Peyer's patch (tissue), 4 donors: ENCODE measurements around the gene ST6GAL1. TPM values are rescaled to one million over a fixed set of nuclear protein-coding genes. Genes with fewer than 3 reads are reported as not detected.
"Not testable (repeated sequence)": the region's sequence is repeated elsewhere in the genome, so short reads cannot be mapped to it uniquely, and the experiment has no call there.

Experiments
- DNase-seq, 3 donors: peaks; one replicate each; pipeline ENCODE4 v3.0.0-alpha.2; 2017 to 2019
- H3K27ac ChIP-seq, 4 donors: fragments of 200-600 bp; sonication (generic); one replicate each; pipeline ENCODE4 v1.5.1; 2016 to 2019
- H3K27me3 ChIP-seq, 2 donors: fragments of 200-600 bp; sonication (generic); one replicate each; pipeline ENCODE4 v1.5.1; 2019
- H3K36me3 ChIP-seq, 3 donors: fragments of 200-600 bp; sonication (generic); one replicate each; pipeline ENCODE4 v1.5.1; 2016 to 2019
- H3K4me1 ChIP-seq, 4 donors: fragments of 200-600 bp; sonication (generic); one replicate each; pipeline ENCODE4 v1.5.1; 2016 to 2019
- H3K4me3 ChIP-seq, 4 donors: fragments of 200-600 bp; sonication (generic); 1 replicate in 3 of 4; 2 replicates in 1 of 4; pipeline ENCODE4 v1.5.1; 2016 to 2019; ENCODE audit warnings: mild to moderate bottlenecking in 1 of 4
- H3K9me3 ChIP-seq, 4 donors: fragments of 200-600 bp; sonication (generic); one replicate each; pipeline ENCODE4 v1.5.1; 2016 to 2019; ENCODE audit warnings: mild to moderate bottlenecking in 1 of 4
- POLR2A ChIP-seq, 2 donors: fragments of 450-650 bp; IDR thresholded peaks; one replicate each; pipeline ENCODE4 v1.5.1; 2017; ENCODE audit warnings: antibody characterized with exemption in 2 of 2, mild to moderate bottlenecking in 2 of 2, moderate library complexity in 2 of 2
- total RNA-seq, 4 donors: library from RNA; depleted of rRNA; stranded (reverse); fragments of >200 nt; gene quantifications; one replicate each; pipeline ENCODE4 v1.1.0, GENCODE V29; 2016
- TF ChIP-seq, protein P1 (sequence below), 6 experiments: fragments of 450-650 bp in 4 of 6; fragments of 200-600 bp in 2 of 6; sonication (generic) in 1 of 6; IDR thresholded peaks; one replicate each; pipeline ENCODE4 v1.5.1; 2017 to 2019; ENCODE audit warnings: antibody characterized with exemption in 6 of 6, mild to moderate bottlenecking in 3 of 6, moderate library complexity in 1 of 6

ST6GAL1 gene
- total RNA-seq, 4 donors from 2014 or later: 3.7 to 96.6 (median 14.9) TPM

- no peak for TF ChIP-seq POLR2A (IDR thresholded peaks at IDR 0.05)
- TF ChIP-seq, protein P1, sequence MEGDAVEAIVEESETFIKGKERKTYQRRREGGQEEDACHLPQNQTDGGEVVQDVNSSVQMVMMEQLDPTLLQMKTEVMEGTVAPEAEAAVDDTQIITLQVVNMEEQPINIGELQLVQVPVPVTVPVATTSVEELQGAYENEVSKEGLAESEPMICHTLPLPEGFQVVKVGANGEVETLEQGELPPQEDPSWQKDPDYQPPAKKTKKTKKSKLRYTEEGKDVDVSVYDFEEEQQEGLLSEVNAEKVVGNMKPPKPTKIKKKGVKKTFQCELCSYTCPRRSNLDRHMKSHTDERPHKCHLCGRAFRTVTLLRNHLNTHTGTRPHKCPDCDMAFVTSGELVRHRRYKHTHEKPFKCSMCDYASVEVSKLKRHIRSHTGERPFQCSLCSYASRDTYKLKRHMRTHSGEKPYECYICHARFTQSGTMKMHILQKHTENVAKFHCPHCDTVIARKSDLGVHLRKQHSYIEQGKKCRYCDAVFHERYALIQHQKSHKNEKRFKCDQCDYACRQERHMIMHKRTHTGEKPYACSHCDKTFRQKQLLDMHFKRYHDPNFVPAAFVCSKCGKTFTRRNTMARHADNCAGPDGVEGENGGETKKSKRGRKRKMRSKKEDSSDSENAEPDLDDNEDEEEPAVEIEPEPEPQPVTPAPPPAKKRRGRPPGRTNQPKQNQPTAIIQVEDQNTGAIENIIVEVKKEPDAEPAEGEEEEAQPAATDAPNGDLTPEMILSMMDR (IDR thresholded peaks at IDR 0.05): no peak
- H3K9me3 ChIP-seq: no peaks in the 10 kb centered on the region
- peaks cover 0 to 30% (median 13%) of the 10 kb centered on the region in 4 donors for H3K4me1 ChIP-seq
Measured at GRCh38 chr3:187046033-187046432, 115.7 kb downstream of the ST6GAL1 start.

DNA sequence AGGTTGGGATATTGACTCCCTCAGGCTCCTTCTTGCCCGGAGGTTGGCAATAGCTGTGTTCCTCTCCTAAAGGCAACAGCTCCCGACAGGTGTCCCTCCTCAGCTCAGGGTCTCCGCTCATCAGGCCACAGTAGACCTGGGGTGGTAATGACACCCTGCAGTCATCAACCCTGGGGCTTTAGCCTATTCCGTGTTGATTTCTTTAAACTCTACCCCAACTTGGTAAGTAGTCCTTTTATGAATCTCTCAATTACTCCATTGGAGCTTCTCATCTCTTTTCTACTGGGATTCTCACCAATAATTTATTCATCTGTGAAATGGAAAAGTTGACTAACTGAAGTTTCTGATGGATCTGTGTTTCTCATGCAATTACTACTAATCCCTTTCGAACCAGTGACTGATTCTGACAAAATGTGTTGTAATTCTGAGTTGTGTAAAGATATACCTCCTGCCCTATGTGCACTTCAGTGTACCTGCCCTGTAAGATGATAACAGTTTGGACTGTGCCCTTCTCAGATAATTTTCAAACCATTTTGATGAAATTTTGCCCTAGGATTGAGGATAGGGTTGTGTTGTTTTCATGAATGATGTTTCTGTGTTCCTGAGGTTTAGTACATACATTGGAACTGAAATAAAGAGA, 119.3 kb downstream of the ST6GAL1 start:
- Histone ChIP-seq H3K4me1 (no peaks in the 10 kb centered on the region), H3K27me3 (no peaks in the 10 kb centered on the region), H3K36me3 (no peaks in the 10 kb centered on the region), H3K27ac (no peak overlapping the region), H3K9me3 (no peaks in the 10 kb centered on the region), H3K4me3 (no peak overlapping the region)
- no peak for DNase-seq
- no peak for TF ChIP-seq POLR2A (IDR thresholded peaks at IDR 0.05)
- TF ChIP-seq, protein P1 (IDR thresholded peaks at IDR 0.05): no peak

More at GRCh38 chr3:187046033-187046432, 115.7 kb downstream of the ST6GAL1 start:
- no peak for DNase-seq
- Histone ChIP-seq H3K36me3 (no peaks in the 10 kb centered on the region), H3K4me3 (no peak overlapping the region), H3K27ac (no peak overlapping the region), H3K27me3 (no peaks in the 10 kb centered on the region)

GRCh38 chr3:187051066-187051465, 120.7 kb downstream of the ST6GAL1 start:
- H3K27me3 ChIP-seq: no peaks in the 10 kb centered on the region
- H3K9me3 ChIP-seq: no peaks in the 10 kb centered on the region
- H3K4me3 ChIP-seq: no peak overlapping the region
- TF ChIP-seq, protein P1 (IDR thresholded peaks at IDR 0.05): no peak
- no peak for TF ChIP-seq POLR2A (IDR thresholded peaks at IDR 0.05)
- DNase-seq: no peak
- no peaks in the 10 kb centered on the region for H3K36me3 ChIP-seq
- no peak overlapping the region for H3K27ac ChIP-seq
- no peaks in the 10 kb centered on the region for H3K4me1 ChIP-seq

GRCh38 chr3:187051724-187052366, 121.5 kb downstream of the ST6GAL1 start:
- H3K27me3 ChIP-seq: no peaks in the 10 kb centered on the region
- DNase-seq: no peak
- no peak for TF ChIP-seq POLR2A (IDR thresholded peaks at IDR 0.05)
- TF ChIP-seq, protein P1 (IDR thresholded peaks at IDR 0.05): no peak
- no peaks in the 10 kb centered on the region for H3K36me3 ChIP-seq
- H3K9me3 ChIP-seq: no peaks in the 10 kb centered on the region
- no peak overlapping the region for H3K27ac ChIP-seq
- no peaks in the 10 kb centered on the region for H3K4me1 ChIP-seq
- no peak overlapping the region for H3K4me3 ChIP-seq

GRCh38 chr3:187052427-187052826, 122.1 kb downstream of the ST6GAL1 start:
- H3K4me1 ChIP-seq, H3K27ac ChIP-seq, H3K27me3 ChIP-seq, H3K36me3 ChIP-seq, DNase-seq, H3K9me3 ChIP-seq, H3K4me3 ChIP-seq: not testable (repeated sequence)

DNA sequence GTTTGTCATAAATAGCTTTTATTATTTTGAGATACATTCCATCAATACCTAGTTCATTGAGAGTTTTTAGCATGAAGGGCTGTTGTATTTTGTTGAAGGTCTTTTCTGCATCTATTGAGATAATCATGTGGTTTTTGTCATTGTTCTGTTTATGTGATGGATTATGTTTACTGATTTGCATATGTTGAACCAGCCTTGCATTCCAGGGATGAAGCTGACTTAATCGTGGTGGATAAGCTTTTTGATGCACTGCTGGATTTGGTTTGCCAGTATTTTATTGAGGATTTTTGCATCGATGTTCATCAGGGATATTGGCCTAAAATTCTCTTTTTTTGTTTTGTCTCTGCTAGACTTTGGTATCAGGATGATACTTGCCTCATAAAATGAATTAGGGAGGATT, 124.1 kb downstream of the ST6GAL1 start:
- H3K27me3 ChIP-seq, H3K27ac ChIP-seq, H3K4me3 ChIP-seq, H3K36me3 ChIP-seq, H3K9me3 ChIP-seq, DNase-seq, H3K4me1 ChIP-seq: not testable (repeated sequence)

GRCh38 chr3:187057803-187058202, 127.5 kb downstream of the ST6GAL1 start:
- not testable (repeated sequence) for H3K4me3 ChIP-seq, H3K9me3 ChIP-seq, DNase-seq, H3K4me1 ChIP-seq, H3K36me3 ChIP-seq, H3K27me3 ChIP-seq, H3K27ac ChIP-seq
